OCI-M2 (cell line): ENCODE results near the gene CKS2.

Source experiments
- DNase-seq: peaks from one replicate; lab custom pipeline; 2025; ENCODE audit not compliant: unreplicated experiment; lab: John Stamatoyannopoulos, UW

CKS2 gene

GRCh38 chr9:89363921-89364665, 53.1 kb downstream of the CKS2 start:
- DNase-seq: no peak

GRCh38 chr9:89364666-89365531, 53.9 kb downstream of the CKS2 start:
- DNase-seq: no peak

- no peak for DNase-seq
Measured at GRCh38 chr9:89365532-89365912, 54.5 kb downstream of the CKS2 start.
